H1 (cell line): ENCODE results near the gene TAF3. TPM values are rescaled to one million over a fixed set of nuclear protein-coding genes. Genes with fewer than 3 reads are reported as not detected.

Source experiments
- CTCF ChIA-PET: fragments of 300-600 bp; sonication (Branson Sonifier 250); formaldehyde crosslinking; loops from one replicate; lab custom pipeline; 2021; ENCODE audit not compliant: partially characterized antibody; lab: Charles Lee
- POLR2A ChIA-PET: fragments of 300-600 bp; sonication (Branson Sonifier 250); formaldehyde crosslinking; loops from one replicate; lab custom pipeline; 2021; ENCODE audit warnings: inconsistent platforms; ENCODE audit not compliant: partially characterized antibody; lab: Charles Lee
- DNase-seq, 2 experiments: peaks; one replicate each; pipeline versions ENCODE4 v3.0.0 to v3.0.0-alpha.2; 2010 to 2022; ENCODE audit warnings: low spot score in 2 of 2, low read depth in 1 of 2, mixed read lengths in 1 of 2
- FAIRE-seq: peaks from 2 replicates; lab custom pipeline; 2011; peaks lifted over from hg19 to GRCh38; lab: Jason Lieb, UNC
- H2AFZ ChIP-seq: 2 replicates; pipeline ENCODE4 v1.8.1; 2012; ENCODE audit warnings: low read length, inconsistent platforms
- H2AK5ac ChIP-seq: 2 replicates; pipeline ENCODE4 v1.6.1; 2013; ENCODE audit warnings: low read depth, low read length
- H2BK120ac ChIP-seq: replicated peaks from 2 replicates; pipeline ENCODE3; 2013; ENCODE audit warnings: low read depth, low read length, inconsistent platforms
- H2BK12ac ChIP-seq: 2 replicates; pipeline ENCODE4 v1.6.1; 2013; ENCODE audit warnings: low read depth, low read length
- H2BK15ac ChIP-seq: 2 replicates; pipeline ENCODE4 v1.6.1; 2013; ENCODE audit warnings: low read length
- H2BK20ac ChIP-seq: 2 replicates; pipeline ENCODE4 v1.6.1; 2013; ENCODE audit warnings: low read length
- H2BK5ac ChIP-seq: 2 replicates; pipeline ENCODE4 v1.6.1; 2013; ENCODE audit warnings: low read depth, low read length
- H3K14ac ChIP-seq: 2 replicates; pipeline ENCODE4 v1.6.1; 2013; ENCODE audit warnings: inconsistent platforms; ENCODE audit not compliant: insufficient read length
- H3K18ac ChIP-seq: 2 replicates; pipeline ENCODE4 v1.6.1; 2013; ENCODE audit warnings: low read length; ENCODE audit errors: extremely low read depth
- H3K23ac ChIP-seq: 2 replicates; pipeline ENCODE4 v1.6.1; 2013; ENCODE audit warnings: inconsistent platforms; ENCODE audit not compliant: insufficient read length
- H3K23me2 ChIP-seq: 2 replicates; pipeline ENCODE4 v1.6.1; 2013; ENCODE audit warnings: low read depth, low read length
- H3K27ac ChIP-seq: 2 replicates; pipeline ENCODE4 v1.6.1; 2011; ENCODE audit warnings: low read depth, low read length, inconsistent platforms
- H3K27me3 ChIP-seq, 4 experiments: replicated peaks in 1 of 4; 1 replicate in 1 of 4; 2 replicates in 3 of 4; pipeline versions ENCODE4 v1.6.1 to v1.8.1; 2011 to 2013; ENCODE audit warnings: low read length in 3 of 4, mild to moderate bottlenecking in 3 of 4, inconsistent platforms in 2 of 4, mixed read lengths in 2 of 4, moderate library complexity in 1 of 4; ENCODE audit not compliant: control insufficient read depth in 3 of 4, insufficient read depth in 3 of 4; ENCODE audit errors: extremely low read depth in 1 of 4
- H3K36me3 ChIP-seq, 4 experiments: 2 replicates each; pipeline versions ENCODE4 v1.6.1 to v1.8.1; 2011 to 2013; ENCODE audit warnings: mild to moderate bottlenecking in 4 of 4, low read length in 3 of 4, moderate library complexity in 2 of 4, control low read depth in 1 of 4, inconsistent platforms in 1 of 4; ENCODE audit not compliant: insufficient read depth in 4 of 4, control insufficient read depth in 2 of 4
- H3K4ac ChIP-seq: replicated peaks from 2 replicates; pipeline ENCODE3; 2013; ENCODE audit warnings: low read length, low read depth, mixed read lengths, inconsistent platforms; ENCODE audit not compliant: insufficient read length
- H3K4me1 ChIP-seq, 4 experiments: replicated peaks in 1 of 4; 1 replicate in 1 of 4; 2 replicates in 3 of 4; pipeline versions ENCODE4 v1.6.1 to v1.8.1; 2011 to 2013; ENCODE audit warnings: low read length in 3 of 4, inconsistent platforms in 2 of 4, mixed read lengths in 1 of 4; ENCODE audit not compliant: insufficient read depth in 4 of 4, control insufficient read depth in 3 of 4
- H3K4me2 ChIP-seq, 2 experiments: 2 replicates each; pipeline versions ENCODE4 v1.6.1 to v1.8.1; 2011 to 2013; ENCODE audit warnings: low read depth in 2 of 2, low read length in 2 of 2, control low read depth in 1 of 2, inconsistent platforms in 1 of 2, mild to moderate bottlenecking in 1 of 2; ENCODE audit not compliant: insufficient read depth in 1 of 2
- H3K4me3 ChIP-seq, 4 experiments: fragments of 200-600, 300-600 bp in 1 of 4; sonication (generic), shearing (Covaris generic), sonication (Bioruptor Twin) in 1 of 4; 2 replicates each; pipeline versions ENCODE4 v1.5.1 to v1.8.1; 2011 to 2016; ENCODE audit warnings: low read length in 4 of 4, low read depth in 3 of 4, control low read depth in 2 of 4, inconsistent platforms in 2 of 4, mild to moderate bottlenecking in 2 of 4, mixed read lengths in 1 of 4, moderate library complexity in 1 of 4; ENCODE audit not compliant: insufficient read depth in 2 of 4; ENCODE audit errors: extremely low read depth in 1 of 4
- H3K56ac ChIP-seq: replicated peaks from 2 replicates; pipeline ENCODE3; 2013; ENCODE audit warnings: low read depth, mild to moderate bottlenecking, mixed read lengths, low read length, inconsistent platforms; ENCODE audit not compliant: insufficient read length
- H3K79me1 ChIP-seq: 2 replicates; pipeline ENCODE4 v1.6.1; 2013; ENCODE audit warnings: low read depth, low read length, control low read depth
- H3K79me2 ChIP-seq, 2 experiments: 2 replicates each; pipeline versions ENCODE4 v1.6.1 to v1.8.1; 2012 to 2013; ENCODE audit warnings: low read length in 2 of 2, mild to moderate bottlenecking in 2 of 2, inconsistent platforms in 1 of 2; ENCODE audit not compliant: insufficient read depth in 2 of 2, control insufficient read depth in 1 of 2
- H3K9ac ChIP-seq, 4 experiments: replicated peaks in 1 of 4; 1 replicate in 1 of 4; 2 replicates in 3 of 4; pipeline versions ENCODE4 v1.6.1 to v1.8.1; 2011 to 2013; ENCODE audit warnings: low read depth in 3 of 4, low read length in 3 of 4, control low read depth in 2 of 4, mild to moderate bottlenecking in 2 of 4, moderate library complexity in 2 of 4, inconsistent platforms in 1 of 4; ENCODE audit errors: extremely low read depth in 1 of 4
- H3K9me3 ChIP-seq, 2 experiments: 2 replicates each; pipeline versions ENCODE4 v1.6.1 to v1.8.1; 2012 to 2013; ENCODE audit warnings: mild to moderate bottlenecking in 2 of 2, moderate library complexity in 2 of 2, control low read depth in 1 of 2, inconsistent platforms in 1 of 2, low read depth in 1 of 2, low read length in 1 of 2, mixed read lengths in 1 of 2; ENCODE audit not compliant: insufficient read depth in 2 of 2
- H4K20me1 ChIP-seq, 2 experiments: replicated peaks in 1 of 2; 2 replicates each; pipeline versions ENCODE3 to v1.8.1; 2011 to 2013; ENCODE audit warnings: inconsistent platforms in 2 of 2, low read length in 2 of 2, mild to moderate bottlenecking in 1 of 2; ENCODE audit not compliant: insufficient read depth in 2 of 2, control insufficient read depth in 1 of 2
- H4K5ac ChIP-seq: 2 replicates; pipeline ENCODE4 v1.6.1; 2013; ENCODE audit warnings: low read length, low read depth, mixed read lengths, inconsistent platforms; ENCODE audit not compliant: insufficient read length
- H4K8ac ChIP-seq: 2 replicates; pipeline ENCODE4 v1.8.0; 2013; ENCODE audit warnings: mild to moderate bottlenecking, moderate library complexity, low read length, inconsistent platforms; ENCODE audit not compliant: insufficient read depth; ENCODE audit errors: extremely low read depth
- H4K91ac ChIP-seq: replicated peaks from 2 replicates; pipeline ENCODE3; 2013; ENCODE audit warnings: low read length, mixed read lengths, inconsistent platforms; ENCODE audit not compliant: insufficient read length
- CREB1 ChIP-seq: IDR thresholded peaks from 2 replicates; pipeline ENCODE4 v1.6.1; 2012; ENCODE audit warnings: inconsistent platforms
- KDM4A ChIP-seq: IDR thresholded peaks from one replicate; pipeline ENCODE4 v1.7.1; 2012; ENCODE audit warnings: low read depth, mild to moderate bottlenecking, moderate library complexity, low read length, inconsistent platforms; ENCODE audit not compliant: severe bottlenecking
- MAFK ChIP-seq: IDR thresholded peaks from 2 replicates; pipeline ENCODE4 v1.6.1; 2012; ENCODE audit warnings: low read depth, mild to moderate bottlenecking, improper control_type of control experiment, low read length
- RAD21 ChIP-seq, 2 experiments: IDR thresholded peaks in 1 of 2; conservative IDR thresholded peaks in 1 of 2; 2 replicates each; pipeline ENCODE4 v1.6.1; 2011; ENCODE audit warnings: low read depth in 2 of 2, low read length in 2 of 2, improper control_type of control experiment in 1 of 2, inconsistent platforms in 1 of 2, mild to moderate bottlenecking in 1 of 2, moderate library complexity in 1 of 2
- RBBP5 ChIP-seq: IDR thresholded peaks from 2 replicates; pipeline ENCODE4 v1.7.1; 2012; ENCODE audit warnings: low read depth, mild to moderate bottlenecking, inconsistent platforms, low read length, moderate library complexity, borderline replicate concordance
- SUZ12 ChIP-seq: fragments of 200-600 bp; sonication (generic); IDR thresholded peaks from 2 replicates; pipeline ENCODE4 v1.6.1; 2012; ENCODE audit warnings: mild to moderate bottlenecking, inconsistent platforms, low read length, moderate library complexity, mixed read lengths
- ZNF274 ChIP-seq: IDR thresholded peaks from 2 replicates; pipeline ENCODE4 v1.7.0; 2012; ENCODE audit warnings: low read length, borderline replicate concordance; ENCODE audit errors: extremely low read depth
- WGBS, 2 experiments: shearing (Covaris generic) in 1 of 2; methylation state at CpG; one replicate each; pipeline versions ENCODE4 v1.1.6 to v1.1.7; 2013 to 2015; ENCODE audit warnings: low lambda C conversion rate in 2 of 2, mixed read lengths in 2 of 2, inconsistent platforms in 1 of 2, low coverage in 1 of 2, missing lambda C conversion rate in 1 of 2; ENCODE audit not compliant: insufficient replicate concordance in 2 of 2, insufficient coverage in 1 of 2, insufficient read length in 1 of 2; ENCODE audit errors: extremely low coverage in 1 of 2, missing lambda C conversion rate in 1 of 2; 5-methylcytosine and 5-hydroxymethylcytosine counted together
- polyA plus RNA-seq, 7 experiments: library from polyadenylated mRNA; depleted of rRNA in 3 of 7; stranded (reverse) in 5 of 7; unstranded in 2 of 7; fragments of >200 nt in 5 of 7; fragments of 200-250 nt in 2 of 7; gene quantifications; 1 replicate in 5 of 7; 2 replicates in 1 of 7; 4 replicates in 1 of 7; pipeline versions ENCODE4 v1.2.1 to v1.2.3, GENCODE V29; 2011 to 2013; ENCODE audit warnings: missing spikeins in 2 of 7, mixed read lengths in 2 of 7
- total RNA-seq: library from RNA; stranded (reverse); fragmentation: NEBNext Ultra II Directional; extraction: Animal tissue kit (Norgen Biotek cat#: 25700); gene quantifications from 2 replicates; pipeline ENCODE4 v1.2.1, GENCODE V29; 2021

Gene TAF3
- total and polyA plus RNA-seq, 2 of the 8 experiments (the other 6 are each of a cell fraction or from before 2014, with no cell fraction given) = 1.5 to 11.2 TPM

DNA sequence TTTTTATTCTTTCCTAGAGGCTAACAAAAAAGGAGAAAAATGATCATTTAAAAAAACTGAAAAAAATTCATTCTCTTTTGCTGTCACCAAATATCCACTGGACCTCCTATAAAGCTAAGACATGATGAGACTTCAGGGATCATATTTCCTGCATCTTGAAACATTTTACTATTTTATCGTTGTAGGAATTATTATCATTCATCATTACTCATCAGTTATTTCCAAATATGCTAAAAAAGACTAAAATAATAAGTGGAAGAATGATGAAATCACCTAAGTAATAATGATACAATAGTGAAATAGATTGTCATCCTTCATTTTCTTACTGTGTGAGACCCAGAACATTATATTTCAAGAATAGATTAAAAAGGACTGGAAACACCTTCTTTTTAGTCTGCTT, 28.3 kb downstream of the TAF3 start:
- 100% methylated on average over 1 of the region's 1 CpG; no CpG with 5 or more reads in 1 of the 2 experiments for WGBS, 2 experiments
- CTCF ChIA-PET = no interaction called here
- no peaks in the 10 kb centered on the region for H3K23me2 ChIP-seq
- no peak overlapping the region for H3K14ac ChIP-seq
- H3K36me3 ChIP-seq = no peaks in the 10 kb centered on the region
- no peak overlapping the region for H3K4me3 ChIP-seq
- no peak overlapping the region for H4K8ac ChIP-seq
- H3K9me3 ChIP-seq = no peaks in the 10 kb centered on the region; a peak in 1 of 4 replicates
- H3K4me1 ChIP-seq = no peaks in the 10 kb centered on the region
- FAIRE-seq (no peak), DNase-seq (no peak)
- H4K5ac ChIP-seq = no peak overlapping the region
- peaks cover 0 to 12% of the 10 kb centered on the region in 2 experiments; a peak in 1 of 4 replicates for H3K79me2 ChIP-seq
- H3K27me3 ChIP-seq = no peaks in the 10 kb centered on the region
- H4K20me1 ChIP-seq = no peaks in the 10 kb centered on the region
- H2AFZ ChIP-seq = no peak overlapping the region
- H3K9ac ChIP-seq = no peak overlapping the region
- H4K91ac ChIP-seq = no peak overlapping the region
- TF ChIP-seq KDM4A = no peak
- TF ChIP-seq CREB1 = no peak
- no peak for TF ChIP-seq RAD21 (IDR thresholded peaks at IDR 0.05 in 1 of 2, conservative IDR thresholded peaks at IDR 0.05 in 1 of 2; ENCODE audit: low read depth in 2 of 2, low read length in 2 of 2)
- TF ChIP-seq MAFK = no peak
- no peak for TF ChIP-seq ZNF274
- no peak for TF ChIP-seq RBBP5
- no peak for TF ChIP-seq SUZ12
- no peak overlapping the region for H3K4ac ChIP-seq
- H2AK5ac ChIP-seq = no peak overlapping the region
- H3K79me1 ChIP-seq = peaks cover 2% of the 10 kb centered on the region; the same call in 1 of the 2 replicates
- H2BK15ac ChIP-seq = no peak overlapping the region
- H2BK20ac ChIP-seq = no peak overlapping the region
- H2BK12ac ChIP-seq = no peak overlapping the region
- H3K4me2 ChIP-seq = no peak overlapping the region
- POLR2A ChIA-PET = no interaction called here
- H3K27ac ChIP-seq = no peak overlapping the region
- no peak overlapping the region for H3K18ac ChIP-seq
- H3K23ac ChIP-seq = no peak overlapping the region
- H2BK120ac ChIP-seq = no peak overlapping the region
- no peak overlapping the region for H3K56ac ChIP-seq
- H2BK5ac ChIP-seq = no peak overlapping the region
